Osteoblast (primary cell): ENCODE measurements around the gene PRSS48. TPM values are rescaled to one million over a fixed set of nuclear protein-coding genes. Genes with fewer than 3 reads are reported as not detected.

Experiments
- DNase-seq: peaks from one replicate; pipeline ENCODE4 v3.0.0; 2011; ENCODE audit warnings: low spot score, mixed read lengths; ENCODE audit not compliant: insufficient read length; ENCODE audit errors: missing footprints
- H2AFZ ChIP-seq: 2 replicates; pipeline ENCODE4 v1.6.0; 2011; ENCODE audit warnings: mild to moderate bottlenecking, low read length
- H3K27ac ChIP-seq: 2 replicates; pipeline ENCODE4 v1.5.1; 2011; ENCODE audit warnings: mild to moderate bottlenecking, low read depth, low read length, moderate library complexity
- H3K27me3 ChIP-seq: 2 replicates; pipeline ENCODE4 v1.6.0; 2012; ENCODE audit warnings: mild to moderate bottlenecking, control low read depth, inconsistent platforms, low read length, moderate library complexity; ENCODE audit not compliant: insufficient read depth
- H3K36me3 ChIP-seq: 2 replicates; pipeline ENCODE4 v1.5.1; 2011; ENCODE audit warnings: mild to moderate bottlenecking, low read length, control low read depth, moderate library complexity; ENCODE audit not compliant: insufficient read depth
- H3K4me1 ChIP-seq: 2 replicates; pipeline ENCODE4 v1.5.1; 2011; ENCODE audit warnings: mild to moderate bottlenecking, low read length, control low read depth, moderate library complexity; ENCODE audit not compliant: insufficient read depth
- H3K4me2 ChIP-seq: 2 replicates; pipeline ENCODE4 v1.6.0; 2011; ENCODE audit warnings: mild to moderate bottlenecking, low read length; ENCODE audit not compliant: insufficient read depth
- H3K4me3 ChIP-seq: fragments of 200-600 bp; sonication (generic); 3 replicates; pipeline ENCODE4 v1.5.1; 2012; ENCODE audit warnings: mild to moderate bottlenecking, low read length, inconsistent platforms; ENCODE audit not compliant: insufficient read depth
- H3K79me2 ChIP-seq: 2 replicates; pipeline ENCODE4 v1.6.0; 2012; ENCODE audit warnings: mild to moderate bottlenecking, low read length, control low read depth, inconsistent platforms; ENCODE audit not compliant: insufficient read depth
- H3K9me3 ChIP-seq: 2 replicates; pipeline ENCODE4 v1.5.1; 2011; ENCODE audit warnings: low read depth, low read length, control low read depth
- H4K20me1 ChIP-seq: 2 replicates; pipeline ENCODE4 v1.6.0; 2012; ENCODE audit warnings: mild to moderate bottlenecking, low read length, control low read depth; ENCODE audit not compliant: insufficient read depth
- total RNA-seq: library from RNA; depleted of rRNA; stranded (reverse); fragments of >200 nt; gene quantifications from 2 replicates; pipeline ENCODE4 v1.2.3, GENCODE V29; 2012
- TF ChIP-seq, protein P1 (sequence below): IDR thresholded peaks from 2 replicates; pipeline ENCODE4 v1.5.1; 2011; ENCODE audit warnings: mild to moderate bottlenecking, low read depth, low read length, moderate library complexity; ENCODE audit errors: extremely low read depth

PRSS48 gene
- total RNA-seq, 1 donor = not detected

DNA sequence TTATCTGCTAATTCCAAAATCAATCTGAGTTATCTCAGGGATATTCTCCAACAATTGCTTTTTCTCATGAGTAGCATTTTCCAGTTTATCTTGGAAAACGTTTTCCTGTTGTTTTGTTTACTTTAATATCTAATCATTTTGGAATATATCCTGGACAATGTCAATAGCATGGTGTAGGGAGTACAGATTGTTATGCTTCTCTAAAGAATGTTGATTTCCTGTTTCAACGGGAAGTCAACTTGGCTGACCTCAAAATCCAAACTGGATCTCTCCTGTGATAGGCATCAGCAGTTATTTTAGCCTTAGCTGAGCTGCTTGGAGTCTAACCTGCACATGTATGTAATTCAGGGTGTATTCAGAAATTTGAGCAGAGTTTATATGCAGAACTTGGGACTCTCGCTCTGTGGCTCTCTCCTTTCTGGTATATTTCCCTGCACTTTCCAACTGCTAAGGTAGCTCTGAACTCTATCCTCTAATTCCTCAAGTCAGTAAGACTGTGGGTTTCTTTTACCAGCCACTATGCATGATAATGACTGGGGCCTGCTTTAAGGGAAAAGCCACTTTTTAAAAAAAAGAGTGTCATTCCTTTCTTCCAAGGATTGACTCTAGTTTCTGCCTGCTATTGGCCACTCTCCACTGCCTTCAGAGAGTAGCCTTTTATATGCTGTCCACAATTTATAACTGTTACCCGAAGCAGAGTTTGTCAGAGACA, 7.7 kb downstream of the PRSS48 start:
- H3K27me3 ChIP-seq = no peaks in the 10 kb centered on the region
- no peak overlapping the region for H3K4me2 ChIP-seq
- no peaks in the 10 kb centered on the region for H3K4me1 ChIP-seq
- DNase-seq = no peak
- H4K20me1 ChIP-seq = no peaks in the 10 kb centered on the region
- no peaks in the 10 kb centered on the region for H3K9me3 ChIP-seq
- H3K79me2 ChIP-seq = no peaks in the 10 kb centered on the region
- TF ChIP-seq, protein P1, sequence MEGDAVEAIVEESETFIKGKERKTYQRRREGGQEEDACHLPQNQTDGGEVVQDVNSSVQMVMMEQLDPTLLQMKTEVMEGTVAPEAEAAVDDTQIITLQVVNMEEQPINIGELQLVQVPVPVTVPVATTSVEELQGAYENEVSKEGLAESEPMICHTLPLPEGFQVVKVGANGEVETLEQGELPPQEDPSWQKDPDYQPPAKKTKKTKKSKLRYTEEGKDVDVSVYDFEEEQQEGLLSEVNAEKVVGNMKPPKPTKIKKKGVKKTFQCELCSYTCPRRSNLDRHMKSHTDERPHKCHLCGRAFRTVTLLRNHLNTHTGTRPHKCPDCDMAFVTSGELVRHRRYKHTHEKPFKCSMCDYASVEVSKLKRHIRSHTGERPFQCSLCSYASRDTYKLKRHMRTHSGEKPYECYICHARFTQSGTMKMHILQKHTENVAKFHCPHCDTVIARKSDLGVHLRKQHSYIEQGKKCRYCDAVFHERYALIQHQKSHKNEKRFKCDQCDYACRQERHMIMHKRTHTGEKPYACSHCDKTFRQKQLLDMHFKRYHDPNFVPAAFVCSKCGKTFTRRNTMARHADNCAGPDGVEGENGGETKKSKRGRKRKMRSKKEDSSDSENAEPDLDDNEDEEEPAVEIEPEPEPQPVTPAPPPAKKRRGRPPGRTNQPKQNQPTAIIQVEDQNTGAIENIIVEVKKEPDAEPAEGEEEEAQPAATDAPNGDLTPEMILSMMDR = no peak
- no peak overlapping the region for H3K27ac ChIP-seq
- no peak overlapping the region for H2AFZ ChIP-seq
- no peaks in the 10 kb centered on the region for H3K36me3 ChIP-seq
- H3K4me3 ChIP-seq = no peak overlapping the region

DNA sequence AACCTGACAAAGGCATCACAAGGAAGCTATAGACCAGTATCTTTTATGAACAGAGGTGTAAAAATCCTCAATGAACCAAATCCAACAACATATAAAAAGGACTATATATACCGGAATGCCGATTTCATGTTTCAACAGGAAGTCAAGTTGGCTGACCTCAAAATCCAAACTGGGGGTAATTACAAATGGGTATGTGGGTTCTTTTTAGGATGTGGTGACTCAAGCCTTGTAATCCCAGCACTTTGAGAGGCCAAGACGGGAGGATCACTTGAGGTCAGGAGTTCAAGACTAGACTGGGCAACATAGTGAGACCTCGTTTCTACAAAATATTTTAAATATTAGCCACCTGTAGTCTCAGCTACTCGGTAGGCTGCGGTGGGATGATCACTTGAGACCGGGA, 10.4 kb downstream of the PRSS48 start:
- Histone ChIP-seq H3K27me3 (no peaks in the 10 kb centered on the region), H4K20me1 (no peaks in the 10 kb centered on the region), H3K9me3 (no peaks in the 10 kb centered on the region), H3K4me3 (no peak overlapping the region), H3K4me1 (no peaks in the 10 kb centered on the region), H3K27ac (no peak overlapping the region), H3K79me2 (no peaks in the 10 kb centered on the region), H3K36me3 (no peaks in the 10 kb centered on the region), H2AFZ (peak overlapping the region; percentile 35), H3K4me2 (no peak overlapping the region)
- no peak for DNase-seq
- TF ChIP-seq, protein P1 = no peak

DNA sequence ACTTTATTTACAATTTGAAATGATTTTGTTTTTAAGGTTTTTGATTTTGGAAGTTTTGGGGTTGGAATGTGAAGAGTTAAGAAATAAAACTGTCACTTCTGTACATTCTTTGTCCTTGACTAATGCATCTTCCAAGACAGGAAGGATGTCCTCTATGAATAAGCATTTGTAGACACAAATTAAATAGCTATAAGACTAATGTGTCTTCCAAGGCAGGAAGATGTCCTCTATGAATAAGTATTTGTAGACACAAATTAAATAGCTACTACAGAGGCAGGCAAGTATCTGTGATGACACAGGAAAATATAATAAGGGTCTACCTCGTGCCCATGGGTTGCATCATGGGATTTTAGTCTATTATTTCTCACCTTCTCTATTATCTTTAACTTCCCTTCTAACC, 14.5 kb downstream of the PRSS48 start:
- no peak overlapping the region for H3K27ac ChIP-seq
- no peaks in the 10 kb centered on the region for H4K20me1 ChIP-seq
- H3K4me3 ChIP-seq = no peak overlapping the region
- no peaks in the 10 kb centered on the region for H3K27me3 ChIP-seq
- H3K36me3 ChIP-seq = no peaks in the 10 kb centered on the region
- H3K4me1 ChIP-seq = no peaks in the 10 kb centered on the region
- no peaks in the 10 kb centered on the region for H3K79me2 ChIP-seq
- H3K9me3 ChIP-seq = no peaks in the 10 kb centered on the region
- TF ChIP-seq, protein P1 = no peak
- H3K4me2 ChIP-seq = no peak overlapping the region
- no peak for DNase-seq
- no peak overlapping the region for H2AFZ ChIP-seq

DNA sequence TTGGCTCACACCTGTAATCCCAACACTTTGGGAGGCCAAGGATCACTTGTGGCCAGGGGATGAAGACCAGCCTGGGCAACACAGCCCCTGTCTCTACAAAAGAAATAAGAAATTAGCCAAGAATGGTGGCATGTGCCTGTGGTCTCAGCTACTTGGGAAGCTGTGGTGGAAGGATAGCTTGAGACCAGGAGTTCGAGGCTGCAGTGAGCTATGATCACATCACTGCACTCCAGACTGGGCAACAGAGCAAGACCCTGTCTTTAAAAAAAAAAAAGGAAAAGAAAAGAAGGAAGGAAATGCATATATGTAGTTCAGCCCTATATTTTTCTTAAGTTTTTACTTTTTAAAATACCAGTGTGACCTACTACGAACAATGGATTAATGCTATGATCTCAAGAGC, 15.1 kb downstream of the PRSS48 start:
- Histone ChIP-seq H3K4me3 (no peak overlapping the region), H3K27me3 (no peaks in the 10 kb centered on the region), H3K79me2 (no peaks in the 10 kb centered on the region), H3K36me3 (no peaks in the 10 kb centered on the region), H3K9me3 (no peaks in the 10 kb centered on the region), H3K27ac (no peak overlapping the region), H4K20me1 (no peaks in the 10 kb centered on the region), H3K4me1 (no peaks in the 10 kb centered on the region), H2AFZ (no peak overlapping the region), H3K4me2 (no peak overlapping the region)
- TF ChIP-seq, protein P1 = no peak
- no peak for DNase-seq
